GM12878 (cell line): Measurements from ENCODE around the gene HHIPL1.

ENCODE experiments used
- CBX3 ChIP-seq: fragments of 200-600 bp; sonication (generic); IDR thresholded peaks from 2 replicates; pipeline ENCODE4 v1.6.1; 2016; ENCODE audit warnings: low read depth, borderline replicate concordance
- CREB1 ChIP-seq: IDR thresholded peaks from 2 replicates; pipeline ENCODE4 v1.6.1; 2012; ENCODE audit warnings: low read depth, mild to moderate bottlenecking, inconsistent platforms
- EED ChIP-seq: sonication (generic); IDR thresholded peaks from 2 replicates; pipeline ENCODE4 v1.6.1; 2016; ENCODE audit warnings: antibody characterized with exemption, low read depth
- ESRRA ChIP-seq: IDR thresholded peaks from 2 replicates; pipeline ENCODE4 v1.6.1; 2012; ENCODE audit warnings: mild to moderate bottlenecking, low read length, improper control_type of control experiment
- ETV6 ChIP-seq, 2 experiments: fragments of 450-650 bp in 1 of 2; IDR thresholded peaks in 1 of 2; conservative IDR thresholded peaks in 1 of 2; 2 replicates each; pipeline ENCODE4 v1.6.1; 2014; ENCODE audit warnings: antibody characterized with exemption in 1 of 2, borderline replicate concordance in 1 of 2, low read depth in 1 of 2, mild to moderate bottlenecking in 1 of 2, moderate library complexity in 1 of 2
- EZH2 ChIP-seq: IDR thresholded peaks from 2 replicates; pipeline ENCODE4 v1.6.1; 2012; ENCODE audit warnings: low read depth, mild to moderate bottlenecking, control low read depth, inconsistent platforms, low read length, borderline replicate concordance; ENCODE audit not compliant: control insufficient read depth
- IKZF2 ChIP-seq, 2 experiments: fragments of 450-650 bp; IDR thresholded peaks; 2 replicates each; pipeline ENCODE4 v1.6.1; 2017; ENCODE audit warnings: mild to moderate bottlenecking in 2 of 2, moderate library complexity in 2 of 2
- MYC ChIP-seq: IDR thresholded peaks from 2 replicates; pipeline ENCODE4 v1.6.1; 2011; ENCODE audit warnings: mild to moderate bottlenecking, low read length, moderate library complexity, inconsistent platforms; ENCODE audit not compliant: insufficient read depth, insufficient replicate concordance, insufficient read length, severe bottlenecking
- NBN ChIP-seq: fragments of 450-650 bp; IDR thresholded peaks from 2 replicates; pipeline ENCODE4 v1.6.1; 2016
- POLR2A ChIP-seq: IDR thresholded peaks from 2 replicates; pipeline ENCODE4 v1.6.1; 2011; ENCODE audit warnings: low read depth, mild to moderate bottlenecking, low read length
- RFX5 ChIP-seq: IDR thresholded peaks from 2 replicates; pipeline ENCODE4 v1.6.1; 2011; ENCODE audit warnings: low read depth, low read length, improper control_type of control experiment
- TF ChIP-seq, protein P1 (sequence below): IDR thresholded peaks from 2 replicates; pipeline ENCODE4 v1.6.1; 2012; ENCODE audit warnings: low read depth, low read length, improper control_type of control experiment
- TF ChIP-seq, protein P2 (sequence below), 3 experiments: IDR thresholded peaks in 2 of 3; conservative IDR thresholded peaks in 1 of 3; 2 replicates each; pipeline ENCODE4 v1.5.1; 2011; ENCODE audit warnings: low read depth in 3 of 3, low read length in 3 of 3, mild to moderate bottlenecking in 3 of 3, control low read depth in 2 of 3, moderate library complexity in 2 of 3, inconsistent platforms in 1 of 3, mixed read lengths in 1 of 3; ENCODE audit not compliant: control insufficient read depth in 2 of 3, insufficient read depth in 1 of 3; ENCODE audit errors: extremely low read depth in 1 of 3
- TF ChIP-seq, protein P3 (sequence below): IDR thresholded peaks from 2 replicates; pipeline ENCODE4 v1.6.1; 2012; ENCODE audit warnings: low read depth, low read length, improper control_type of control experiment

DNA sequence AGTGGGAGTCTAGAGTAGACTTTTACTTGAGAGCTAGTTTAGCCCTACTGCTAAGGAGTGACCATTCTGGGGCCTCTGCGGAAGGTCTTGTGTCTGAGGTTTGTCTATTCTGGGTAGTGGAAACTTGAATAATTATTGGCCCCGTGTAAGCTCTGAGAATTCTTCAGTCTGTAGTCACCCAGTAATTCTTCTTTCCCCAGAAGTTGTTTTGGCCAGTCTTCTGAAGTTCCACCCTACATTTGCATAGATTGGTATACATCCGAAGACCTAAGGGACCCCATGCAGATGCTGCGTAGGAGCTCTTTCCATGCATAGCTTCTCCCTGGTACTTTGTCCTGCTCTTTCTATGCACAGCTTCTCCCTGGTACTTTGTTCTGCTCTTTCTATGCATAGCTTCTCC, 52.0 kb downstream of the HHIPL1 start:
- TF ChIP-seq IKZF2 (IDR thresholded peaks at IDR 0.05) (no peak), RFX5 (no peak), CREB1 (no peak), MYC (no peak), ETV6 (conservative IDR thresholded peaks at IDR 0.05 in 1 of 2, IDR thresholded peaks at IDR 0.05 in 1 of 2; ENCODE audit: borderline replicate concordance in 1 of 2, low read depth in 1 of 2) (no peak), ESRRA (no peak), EZH2 (no peak), POLR2A (no peak), EED (no peak), CBX3 (no peak), NBN (no peak)
- TF ChIP-seq, protein P1, sequence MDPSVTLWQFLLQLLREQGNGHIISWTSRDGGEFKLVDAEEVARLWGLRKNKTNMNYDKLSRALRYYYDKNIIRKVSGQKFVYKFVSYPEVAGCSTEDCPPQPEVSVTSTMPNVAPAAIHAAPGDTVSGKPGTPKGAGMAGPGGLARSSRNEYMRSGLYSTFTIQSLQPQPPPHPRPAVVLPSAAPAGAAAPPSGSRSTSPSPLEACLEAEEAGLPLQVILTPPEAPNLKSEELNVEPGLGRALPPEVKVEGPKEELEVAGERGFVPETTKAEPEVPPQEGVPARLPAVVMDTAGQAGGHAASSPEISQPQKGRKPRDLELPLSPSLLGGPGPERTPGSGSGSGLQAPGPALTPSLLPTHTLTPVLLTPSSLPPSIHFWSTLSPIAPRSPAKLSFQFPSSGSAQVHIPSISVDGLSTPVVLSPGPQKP = no peak
- TF ChIP-seq, protein P2, sequence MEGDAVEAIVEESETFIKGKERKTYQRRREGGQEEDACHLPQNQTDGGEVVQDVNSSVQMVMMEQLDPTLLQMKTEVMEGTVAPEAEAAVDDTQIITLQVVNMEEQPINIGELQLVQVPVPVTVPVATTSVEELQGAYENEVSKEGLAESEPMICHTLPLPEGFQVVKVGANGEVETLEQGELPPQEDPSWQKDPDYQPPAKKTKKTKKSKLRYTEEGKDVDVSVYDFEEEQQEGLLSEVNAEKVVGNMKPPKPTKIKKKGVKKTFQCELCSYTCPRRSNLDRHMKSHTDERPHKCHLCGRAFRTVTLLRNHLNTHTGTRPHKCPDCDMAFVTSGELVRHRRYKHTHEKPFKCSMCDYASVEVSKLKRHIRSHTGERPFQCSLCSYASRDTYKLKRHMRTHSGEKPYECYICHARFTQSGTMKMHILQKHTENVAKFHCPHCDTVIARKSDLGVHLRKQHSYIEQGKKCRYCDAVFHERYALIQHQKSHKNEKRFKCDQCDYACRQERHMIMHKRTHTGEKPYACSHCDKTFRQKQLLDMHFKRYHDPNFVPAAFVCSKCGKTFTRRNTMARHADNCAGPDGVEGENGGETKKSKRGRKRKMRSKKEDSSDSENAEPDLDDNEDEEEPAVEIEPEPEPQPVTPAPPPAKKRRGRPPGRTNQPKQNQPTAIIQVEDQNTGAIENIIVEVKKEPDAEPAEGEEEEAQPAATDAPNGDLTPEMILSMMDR (IDR thresholded peaks at IDR 0.05 in 2 of 3, conservative IDR thresholded peaks at IDR 0.05 in 1 of 3; ENCODE audit: control insufficient read depth in 2 of 3, extremely low read depth in 1 of 3, insufficient read depth in 1 of 3, low read depth in 3 of 3, low read length in 3 of 3) = no peak
- TF ChIP-seq, protein P3, sequence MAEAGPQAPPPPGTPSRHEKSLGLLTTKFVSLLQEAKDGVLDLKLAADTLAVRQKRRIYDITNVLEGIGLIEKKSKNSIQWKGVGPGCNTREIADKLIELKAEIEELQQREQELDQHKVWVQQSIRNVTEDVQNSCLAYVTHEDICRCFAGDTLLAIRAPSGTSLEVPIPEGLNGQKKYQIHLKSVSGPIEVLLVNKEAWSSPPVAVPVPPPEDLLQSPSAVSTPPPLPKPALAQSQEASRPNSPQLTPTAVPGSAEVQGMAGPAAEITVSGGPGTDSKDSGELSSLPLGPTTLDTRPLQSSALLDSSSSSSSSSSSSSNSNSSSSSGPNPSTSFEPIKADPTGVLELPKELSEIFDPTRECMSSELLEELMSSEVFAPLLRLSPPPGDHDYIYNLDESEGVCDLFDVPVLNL = no peak
